GM12878 (cell line): ENCODE measurements around the gene F12. TPM values are rescaled to one million over a fixed set of nuclear protein-coding genes. Genes with fewer than 3 reads are reported as not detected.
"Not testable (repeated sequence)": the region's sequence is repeated elsewhere in the genome, so short reads cannot be mapped to it uniquely, and the experiment has no call there.

ENCODE experiments used
- ATAC-seq: fragments of 200-7000 bp; cut with Tn5 transposase; 3 replicates; pipeline ENCODE4 v1.9.1; 2020; ENCODE audit warnings: mild to moderate bottlenecking, moderate library complexity
- BruUV-seq: library from RNA; stranded (reverse); fragments of 400-500 nt; replicated peaks from 2 replicates; lab custom pipeline; 2021; lab: Mats Ljungman, UMichigan
- CTCF ChIA-PET: fragments of 300-600 bp; sonication (Branson Sonifier 250); formaldehyde crosslinking; extraction: SDS; loops from one replicate; lab custom pipeline; 2021; ENCODE audit warnings: inconsistent platforms; lab: Yijun Ruan, JAX
- POLR2A ChIA-PET: fragments of 350-600 bp; formaldehyde crosslinking; extraction: SDS; loops from one replicate; lab custom pipeline; 2021; ENCODE audit warnings: inconsistent platforms; lab: Charles Lee
- RAD21 ChIA-PET: fragments of 300-600 bp; sonication (Branson Sonifier 250); formaldehyde crosslinking; loops from one replicate; lab custom pipeline; 2023; ENCODE audit warnings: antibody characterized with exemption; ENCODE audit not compliant: unreplicated experiment; lab: Charles Lee
- SMC1A ChIA-PET: fragments of 300-600 bp; sonication (Branson Sonifier 250); formaldehyde crosslinking; loops from one replicate; lab custom pipeline; 2023; ENCODE audit not compliant: unreplicated experiment, uncharacterized antibody; lab: Charles Lee
- DNase-seq: peaks from one replicate; pipeline ENCODE4 v3.0.0-alpha.2; 2011; ENCODE audit warnings: low read depth, low spot score
- FAIRE-seq: peaks from 3 replicates; lab custom pipeline; 2011; peaks lifted over from hg19 to GRCh38; lab: Jason Lieb, UNC
- H2AFZ ChIP-seq: 2 replicates; pipeline ENCODE4 v1.6.0; 2011; ENCODE audit warnings: low read depth, low read length, control low read depth; ENCODE audit not compliant: control insufficient read depth
- H3K27ac ChIP-seq: 2 replicates; pipeline ENCODE4 v1.5.1; 2011; ENCODE audit warnings: control low read depth; ENCODE audit not compliant: control insufficient read depth, insufficient read depth
- H3K27me3 ChIP-seq, 2 experiments: replicated peaks in 1 of 2; 2 replicates each; pipeline versions ENCODE4 v1.6.0 to v1.6.1; 2011; ENCODE audit warnings: low read length in 1 of 2; ENCODE audit not compliant: control insufficient read depth in 2 of 2, insufficient read depth in 2 of 2
- H3K36me3 ChIP-seq, 2 experiments: 2 replicates each; pipeline ENCODE4 v1.5.1; 2011; ENCODE audit warnings: low read length in 1 of 2; ENCODE audit not compliant: control insufficient read depth in 2 of 2, insufficient read depth in 2 of 2
- H3K4me1 ChIP-seq: 2 replicates; pipeline ENCODE4 v1.6.1; 2011; ENCODE audit warnings: mild to moderate bottlenecking, low read length, moderate library complexity, mixed read lengths; ENCODE audit not compliant: control insufficient read depth, insufficient read depth
- H3K4me2 ChIP-seq: 2 replicates; pipeline ENCODE4 v1.6.0; 2011; ENCODE audit warnings: control low read depth; ENCODE audit not compliant: control insufficient read depth, insufficient read depth
- H3K4me3 ChIP-seq: fragments of 200-600 bp; sonication (generic); 2 replicates; pipeline ENCODE4 v1.5.1; 2016
- H3K79me2 ChIP-seq: 2 replicates; pipeline ENCODE4 v1.6.0; 2011; ENCODE audit warnings: low read length; ENCODE audit not compliant: control insufficient read depth, insufficient read depth
- H3K9ac ChIP-seq: 2 replicates; pipeline ENCODE4 v1.8.0; 2011; ENCODE audit warnings: low read length, control low read depth, mixed read lengths; ENCODE audit not compliant: control insufficient read depth, insufficient read depth
- H3K9me3 ChIP-seq: replicated peaks from 3 replicates; pipeline ENCODE4 v1.5.1; 2011; ENCODE audit warnings: mild to moderate bottlenecking, low read length; ENCODE audit not compliant: control insufficient read depth, insufficient read depth
- H4K20me1 ChIP-seq: 2 replicates; pipeline ENCODE4 v1.6.0; 2011; ENCODE audit not compliant: control insufficient read depth, insufficient read depth
- FOS ChIP-seq: IDR thresholded peaks from 3 replicates; pipeline ENCODE4 v1.6.1; 2011; ENCODE audit warnings: borderline replicate concordance; ENCODE audit not compliant: insufficient read length; ENCODE audit errors: extremely low read depth
- GATAD2B ChIP-seq: fragments of 450-650 bp; conservative IDR thresholded peaks from 2 replicates; pipeline ENCODE4 v1.6.1; 2017; ENCODE audit warnings: low read depth, mild to moderate bottlenecking, moderate library complexity
- HDAC2 ChIP-seq: fragments of 200-600 bp; sonication (generic); IDR thresholded peaks from 2 replicates; pipeline ENCODE4 v1.6.1; 2017
- MTA2 ChIP-seq: fragments of 450-650 bp; IDR thresholded peaks from 2 replicates; pipeline ENCODE4 v1.6.1; 2016; ENCODE audit warnings: low read depth, mild to moderate bottlenecking, moderate library complexity
- NR2C2 ChIP-seq: IDR thresholded peaks from 2 replicates; pipeline ENCODE4 v1.6.1; 2011; ENCODE audit warnings: borderline replicate concordance, low read depth; ENCODE audit not compliant: control insufficient read depth, insufficient read length
- SPI1 ChIP-seq: IDR thresholded peaks from 2 replicates; pipeline ENCODE4 v1.6.1; 2011; ENCODE audit warnings: low read depth, mild to moderate bottlenecking, low read length, moderate library complexity, borderline replicate concordance; ENCODE audit not compliant: insufficient read depth
- SRF ChIP-seq, 2 experiments: IDR thresholded peaks; 2 replicates each; pipeline ENCODE4 v1.6.1; 2011; ENCODE audit warnings: low read depth in 2 of 2, low read length in 2 of 2, mild to moderate bottlenecking in 1 of 2, moderate library complexity in 1 of 2
- STAT1 ChIP-seq: fragments of 450-650 bp; conservative IDR thresholded peaks from 2 replicates; pipeline ENCODE4 v1.6.1; 2014; ENCODE audit warnings: antibody characterized with exemption, mild to moderate bottlenecking
- TARDBP ChIP-seq: IDR thresholded peaks from 2 replicates; pipeline ENCODE4 v1.6.1; 2016; ENCODE audit warnings: borderline replicate concordance
- YBX1 ChIP-seq: fragments of 450-650 bp; IDR thresholded peaks from 2 replicates; pipeline ENCODE4 v1.6.1; 2016; ENCODE audit warnings: antibody characterized with exemption
- ZNF217 ChIP-seq: fragments of 450-650 bp; IDR thresholded peaks from 2 replicates; pipeline ENCODE4 v1.6.1; 2017; ENCODE audit warnings: antibody characterized with exemption, mild to moderate bottlenecking
- WGBS: methylation state at CpG from one replicate; pipeline ENCODE4 v1.1.6; 2016; ENCODE audit warnings: low lambda C conversion rate; ENCODE audit not compliant: insufficient replicate concordance, insufficient coverage; ENCODE audit errors: missing lambda C conversion rate; 5-methylcytosine and 5-hydroxymethylcytosine counted together
- in situ Hi-C: fragments of 300-500 bp; cut with MboI; formaldehyde crosslinking; loops from 9 replicates; pipeline ENCODE4 v1.14.3; 2018; ENCODE audit warnings: mixed read lengths
- intact Hi-C: fragments of 100-400 bp; cut with micrococcal nuclease; formaldehyde crosslinking; loops from one replicate; pipeline ENCODE4 v1.14.2; 2022; ENCODE audit not compliant: unreplicated experiment
- polyA plus RNA-seq, 11 experiments: library from polyadenylated mRNA; depleted of rRNA in 4 of 11; unstranded in 6 of 11; stranded (reverse) in 5 of 11; fragments of >200 nt; fragmentation: Nextera tagmentation in 4 of 11; fragmentation: Illumina TruSeq in 1 of 11; extraction: Ambion mirVana in 4 of 11; extraction: Trizol in 1 of 11; gene quantifications; 1 replicate in 1 of 11; 2 replicates in 10 of 11; pipeline versions ENCODE4 v1.2.1 to v1.2.3, GENCODE V29; 2011 to 2016; ENCODE audit warnings: inconsistent platforms in 2 of 11, missing spikeins in 2 of 11, low read depth in 1 of 11
- total RNA-seq, 4 experiments: library from RNA; depleted of rRNA in 3 of 4; stranded (reverse); fragments of >200 nt in 3 of 4; fragmentation: Illumina TruSeq in 1 of 4; extraction: Trizol in 1 of 4; gene quantifications; 2 replicates each; pipeline versions ENCODE4 v1.2.1 to v1.2.3, GENCODE V29; 2013 to 2021
- TF ChIP-seq, protein P1 (sequence below): fragments of 450-650 bp; IDR thresholded peaks from 2 replicates; pipeline ENCODE4 v1.6.1; 2017; ENCODE audit warnings: mild to moderate bottlenecking
- TF ChIP-seq, protein P2 (sequence below): IDR thresholded peaks from 2 replicates; pipeline ENCODE4 v1.6.1; 2012; ENCODE audit warnings: low read depth, low read length, improper control_type of control experiment

The F12 gene
- total and polyA plus RNA-seq, 10 of the 15 experiments (the other 5 are each of a cell fraction or from before 2014, with no cell fraction given), result 0.25 to 11.3 (median 5.5) TPM

DNA sequence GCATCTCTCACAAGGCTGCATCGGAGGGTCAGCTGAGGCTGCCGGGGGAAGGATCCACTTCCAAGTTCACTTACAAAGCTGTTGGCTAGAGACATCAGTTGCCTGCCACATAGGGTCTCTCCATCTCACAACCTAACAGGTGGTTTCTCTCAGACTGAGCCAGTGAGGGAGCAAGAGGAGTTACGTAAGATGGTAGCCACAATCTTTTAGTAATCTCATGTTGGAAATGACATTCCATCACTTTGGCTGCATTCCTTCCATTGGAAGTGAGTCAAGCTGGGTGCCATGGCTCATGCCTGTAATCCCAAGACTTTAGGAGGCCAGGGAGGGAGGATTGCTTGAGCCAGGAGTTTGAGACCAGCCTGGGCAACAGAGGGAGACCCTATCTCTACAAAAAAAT is 9.7 kb upstream of the F12 start (continued):
- no peak for TF ChIP-seq HDAC2

DNA sequence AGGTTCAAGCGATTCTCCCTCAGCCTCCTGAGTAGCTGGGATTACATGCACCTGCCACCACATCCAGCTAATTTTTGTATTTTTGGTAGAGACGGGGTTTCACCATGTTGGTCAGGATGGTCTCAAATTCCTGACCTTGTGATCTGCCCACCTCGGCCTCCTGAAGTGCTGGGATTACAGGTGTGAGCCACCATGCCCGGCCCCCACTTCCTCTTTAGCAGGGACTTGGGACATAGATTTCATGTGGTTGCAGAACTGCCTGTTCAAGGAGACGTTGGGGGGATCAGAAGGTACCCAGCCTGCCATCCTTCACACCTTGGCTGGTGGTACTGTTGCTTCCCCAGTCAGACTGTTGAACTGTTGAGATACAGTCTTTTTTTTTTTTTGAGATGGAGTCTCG is 7.7 kb upstream of the F12 start:
- ChIA-PET CTCF (interaction anchor here (0.7 to 6.3 kb wide), 4 partner anchors 13 to 103 kb away, joined by 3 to 38 read pairs (median 4); no protein-coding TSS in a partner anchor), RAD21 (interaction anchor here (0.9 kb wide), 1 partner anchor 15 kb away, joined by 3 read pairs; no protein-coding TSS in a partner anchor), POLR2A (interaction anchor here (1.2 to 7.0 kb wide), 4 partner anchors 8 to 17 kb away, joined by 3 to 107 read pairs (median 4); partner anchors contain the start of genes F12 and GRK6), SMC1A (interaction anchor here (1.0 to 1.1 kb wide), 2 partner anchors 11 to 12 kb away, joined by 3 read pairs; no protein-coding TSS in a partner anchor)
- H3K27ac ChIP-seq, H2AFZ ChIP-seq, H3K36me3 ChIP-seq, H3K9me3 ChIP-seq, ATAC-seq, intact Hi-C loops, H3K79me2 ChIP-seq, FAIRE-seq, H3K4me3 ChIP-seq, BruUV-seq, H3K9ac ChIP-seq, in situ Hi-C loops, H3K27me3 ChIP-seq, H4K20me1 ChIP-seq, H3K4me2 ChIP-seq, DNase-seq: not testable (repeated sequence)
- peaks cover 16% of the 10 kb centered on the region for H3K4me1 ChIP-seq
- 55% methylated on average over 6 of the region's 6 CpGs for WGBS

DNA sequence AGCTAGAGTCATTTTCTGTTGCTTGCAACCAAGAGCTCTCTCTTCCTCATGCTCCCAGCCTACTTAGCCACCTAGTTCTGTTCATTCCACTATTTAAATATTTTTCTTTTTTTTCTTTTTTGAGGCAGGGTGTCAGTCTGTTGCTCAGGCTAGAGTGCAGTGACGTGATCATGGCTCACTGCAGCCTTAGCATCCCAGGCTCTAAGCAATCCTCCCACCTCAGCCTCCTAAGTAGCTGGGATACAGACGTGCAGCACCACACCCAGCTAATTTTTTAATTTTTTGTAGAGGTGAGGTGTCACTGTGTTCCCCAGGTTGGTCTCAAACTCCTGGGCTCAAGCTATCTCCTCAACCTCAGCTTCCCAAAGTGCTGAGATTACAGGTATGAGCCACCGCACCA is 5.1 kb upstream of the F12 start:
- ChIA-PET POLR2A (interaction anchor here (0.6 to 7.0 kb wide), 6 partner anchors 11 to 249 kb away, joined by 3 to 107 read pairs (median 7); partner anchors contain the start of gene GRK6), SMC1A (interaction anchor here (1.1 to 3.3 kb wide), 7 partner anchors 11 to 34 kb away, joined by 3 to 42 read pairs (median 4); partner anchors contain the start of gene GRK6), CTCF (interaction anchor here (1.0 to 6.3 kb wide), 7 partner anchors 10 to 105 kb away, joined by 3 to 38 read pairs (median 4); partner anchors contain the start of gene GRK6), RAD21 (interaction anchor here (1.0 to 2.0 kb wide), 5 partner anchors 9 to 83 kb away, joined by 3 to 8 read pairs (median 3); partner anchors contain the start of gene PDLIM7)
- Histone ChIP-seq H3K9ac (no peak overlapping the region), H3K27ac (no peak overlapping the region), H3K4me2 (no peak overlapping the region), H3K79me2 (no peaks in the 10 kb centered on the region), H3K36me3 (no peaks in the 10 kb centered on the region), H4K20me1 (no peaks in the 10 kb centered on the region), H3K4me3 (no peak overlapping the region), H3K9me3 (no peaks in the 10 kb centered on the region), H2AFZ (no peak overlapping the region), H3K27me3 (no peaks in the 10 kb centered on the region), H3K4me1 (peaks cover 18% of the 10 kb centered on the region)
- ATAC-seq (no peak), FAIRE-seq (no peak), DNase-seq (no peak)
- BruUV-seq, result no TSS peak
- in situ Hi-C loops (no loop called here), intact Hi-C loops (no loop called here)
- 69% methylated on average over 3 of the region's 3 CpGs for WGBS
- TF ChIP-seq YBX1, result no peak
- TF ChIP-seq, protein P1, sequence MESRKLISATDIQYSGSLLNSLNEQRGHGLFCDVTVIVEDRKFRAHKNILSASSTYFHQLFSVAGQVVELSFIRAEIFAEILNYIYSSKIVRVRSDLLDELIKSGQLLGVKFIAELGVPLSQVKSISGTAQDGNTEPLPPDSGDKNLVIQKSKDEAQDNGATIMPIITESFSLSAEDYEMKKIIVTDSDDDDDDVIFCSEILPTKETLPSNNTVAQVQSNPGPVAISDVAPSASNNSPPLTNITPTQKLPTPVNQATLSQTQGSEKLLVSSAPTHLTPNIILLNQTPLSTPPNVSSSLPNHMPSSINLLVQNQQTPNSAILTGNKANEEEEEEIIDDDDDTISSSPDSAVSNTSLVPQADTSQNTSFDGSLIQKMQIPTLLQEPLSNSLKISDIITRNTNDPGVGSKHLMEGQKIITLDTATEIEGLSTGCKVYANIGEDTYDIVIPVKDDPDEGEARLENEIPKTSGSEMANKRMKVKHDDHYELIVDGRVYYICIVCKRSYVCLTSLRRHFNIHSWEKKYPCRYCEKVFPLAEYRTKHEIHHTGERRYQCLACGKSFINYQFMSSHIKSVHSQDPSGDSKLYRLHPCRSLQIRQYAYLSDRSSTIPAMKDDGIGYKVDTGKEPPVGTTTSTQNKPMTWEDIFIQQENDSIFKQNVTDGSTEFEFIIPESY, result no peak
- no peak for TF ChIP-seq GATAD2B
- no peak for TF ChIP-seq STAT1
- no peak for TF ChIP-seq NR2C2
- no peak for TF ChIP-seq TARDBP
- TF ChIP-seq SPI1, result no peak
- no peak for TF ChIP-seq FOS
- TF ChIP-seq ZNF217, result no peak
- TF ChIP-seq SRF (IDR thresholded peaks at IDR 0.05; ENCODE audit: low read depth in 2 of 2, low read length in 2 of 2), result no peak
- TF ChIP-seq, protein P2, sequence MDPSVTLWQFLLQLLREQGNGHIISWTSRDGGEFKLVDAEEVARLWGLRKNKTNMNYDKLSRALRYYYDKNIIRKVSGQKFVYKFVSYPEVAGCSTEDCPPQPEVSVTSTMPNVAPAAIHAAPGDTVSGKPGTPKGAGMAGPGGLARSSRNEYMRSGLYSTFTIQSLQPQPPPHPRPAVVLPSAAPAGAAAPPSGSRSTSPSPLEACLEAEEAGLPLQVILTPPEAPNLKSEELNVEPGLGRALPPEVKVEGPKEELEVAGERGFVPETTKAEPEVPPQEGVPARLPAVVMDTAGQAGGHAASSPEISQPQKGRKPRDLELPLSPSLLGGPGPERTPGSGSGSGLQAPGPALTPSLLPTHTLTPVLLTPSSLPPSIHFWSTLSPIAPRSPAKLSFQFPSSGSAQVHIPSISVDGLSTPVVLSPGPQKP, result no peak
- no peak for TF ChIP-seq MTA2
